SIG-M5 treated with dmso at 0.1 percent for 504 hours (cell line): ENCODE results near the gene EDC3.

ENCODE experiments used
- DNase-seq: peaks from one replicate; lab custom pipeline; 2025; ENCODE audit not compliant: unreplicated experiment; lab: John Stamatoyannopoulos, UW

EDC3 gene

DNA sequence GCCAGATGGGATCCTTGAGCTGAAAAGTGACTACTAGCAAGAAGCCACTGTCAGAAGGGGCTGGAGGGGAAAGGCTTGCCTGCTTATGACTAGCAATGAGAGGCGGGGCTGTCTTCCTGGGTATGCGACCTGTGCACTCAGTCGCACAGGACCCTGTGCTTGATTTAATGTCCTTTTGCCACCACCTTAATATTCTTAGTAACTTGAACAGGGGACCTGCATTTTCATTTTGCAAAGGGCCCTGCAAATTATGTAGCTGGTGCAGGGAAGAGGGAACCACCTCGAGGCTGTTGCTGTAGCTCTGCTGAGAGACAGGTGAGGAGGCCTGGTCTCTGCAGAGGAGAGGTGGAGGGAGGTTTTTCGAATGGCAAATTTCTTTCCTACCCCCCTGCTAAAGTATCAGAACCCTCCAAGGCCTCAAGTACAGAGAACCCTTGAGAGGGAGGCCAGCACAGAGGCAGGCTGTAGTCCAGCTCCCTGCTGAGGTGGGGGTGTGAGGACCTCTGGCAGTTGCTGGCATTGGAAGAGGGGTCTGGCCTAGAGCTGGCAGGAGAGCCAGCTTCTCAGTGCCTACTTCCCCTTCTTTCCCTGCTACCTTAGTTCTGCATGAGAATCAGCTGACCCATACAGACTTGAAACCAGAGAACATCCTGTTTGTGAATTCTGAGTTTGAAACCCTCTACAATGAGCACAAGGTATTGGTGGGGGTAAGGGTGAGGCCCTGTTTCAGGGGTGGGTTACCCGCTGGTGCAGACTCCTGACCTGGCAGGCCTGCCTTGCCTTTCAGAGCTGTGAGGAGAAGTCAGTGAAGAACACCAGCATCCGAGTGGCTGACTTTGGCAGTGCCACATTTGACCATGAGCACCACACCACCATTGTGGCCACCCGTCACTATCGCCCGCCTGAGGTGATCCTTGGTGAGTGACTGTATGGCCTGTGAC is 68.8 kb downstream of the EDC3 start:
- DNase-seq, result peak; percentile 7

DNA sequence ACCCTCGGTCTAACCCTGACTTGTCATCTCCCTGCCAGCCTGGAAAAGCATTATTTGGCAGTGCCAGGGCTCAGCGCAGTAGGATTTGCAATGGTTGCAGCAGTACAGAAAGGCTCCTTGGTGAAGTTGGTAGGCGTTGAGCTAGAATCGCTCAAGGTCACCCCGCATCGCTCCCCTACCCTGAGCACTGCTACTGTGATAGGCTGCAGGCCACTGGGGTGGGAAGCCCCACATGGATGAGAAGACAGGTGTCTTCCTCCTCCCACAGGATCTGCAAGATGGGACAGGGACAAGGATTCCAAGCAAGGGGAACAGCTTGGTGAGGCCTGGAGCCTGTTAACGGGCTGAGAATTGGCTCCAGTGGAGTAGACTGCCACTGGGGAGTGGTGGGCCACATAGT is 69.5 kb downstream of the EDC3 start:
- DNase-seq, result no peak

DNA sequence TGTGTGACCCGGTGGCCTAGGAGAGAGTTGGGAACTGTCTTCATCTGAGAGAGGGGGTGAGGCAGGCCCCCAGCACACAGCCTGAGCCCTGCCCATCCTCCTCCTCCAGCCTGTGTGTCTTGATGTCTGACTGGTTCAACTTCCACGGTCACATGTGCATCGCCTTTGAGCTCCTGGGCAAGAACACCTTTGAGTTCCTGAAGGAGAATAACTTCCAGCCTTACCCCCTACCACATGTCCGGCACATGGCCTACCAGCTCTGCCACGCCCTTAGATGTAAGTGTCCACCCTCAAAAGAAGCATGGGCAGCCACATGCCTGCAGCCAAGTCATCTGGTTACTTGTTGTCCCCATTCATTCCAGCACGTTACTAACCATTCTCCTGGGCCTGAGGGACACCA is 70.1 kb downstream of the EDC3 start:
- no peak for DNase-seq

DNA sequence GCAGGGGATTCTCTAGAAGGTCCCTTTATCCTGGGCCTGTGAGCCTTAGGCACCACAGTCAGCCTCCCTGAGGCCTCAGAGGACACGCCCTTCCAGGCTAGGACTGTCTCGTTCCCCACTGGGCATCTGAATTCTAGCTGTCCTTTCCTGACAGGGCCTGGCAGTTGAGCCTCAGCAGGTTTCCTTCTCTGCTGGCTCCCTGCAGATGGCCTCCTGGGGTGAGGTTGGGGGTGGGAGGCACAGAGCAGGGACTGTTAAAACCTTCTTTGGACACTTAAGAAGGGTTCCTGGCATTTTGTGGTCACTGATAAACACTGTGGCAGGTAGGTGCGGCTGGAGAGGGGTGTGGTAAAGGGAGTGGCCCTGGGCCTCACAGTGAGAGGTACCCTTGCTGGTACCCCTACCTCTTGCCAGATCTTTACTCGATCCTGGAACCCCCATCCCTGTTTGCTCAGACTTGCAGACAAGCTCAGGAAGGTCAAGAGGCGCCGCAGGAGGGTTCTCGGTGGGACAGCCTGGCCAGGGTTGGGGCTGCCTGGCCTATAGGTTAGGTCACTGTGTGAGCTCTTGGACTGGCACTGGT is 71.7 kb downstream of the EDC3 start:
- no peak for DNase-seq

DNA sequence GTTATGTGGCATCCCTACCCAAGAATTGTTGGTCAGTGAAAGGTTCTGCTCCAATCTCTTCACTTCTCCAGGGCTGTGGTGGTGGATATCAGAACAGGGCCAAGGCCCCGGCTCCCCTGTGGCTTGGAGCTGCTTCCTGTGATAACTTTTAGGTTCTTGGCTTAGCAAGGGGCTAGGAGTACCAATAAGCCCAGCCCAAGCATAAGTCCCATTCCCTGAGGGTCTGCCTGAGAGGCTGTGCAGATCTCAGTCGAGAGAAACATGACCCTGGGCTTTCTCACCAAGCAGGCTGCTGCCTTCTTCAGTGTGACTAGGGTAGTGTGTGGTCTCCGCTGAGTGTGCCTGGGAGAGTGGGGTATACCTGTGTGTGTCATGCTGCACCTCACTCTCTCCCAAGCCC is 73.1 kb downstream of the EDC3 start:
- no peak for DNase-seq

DNA sequence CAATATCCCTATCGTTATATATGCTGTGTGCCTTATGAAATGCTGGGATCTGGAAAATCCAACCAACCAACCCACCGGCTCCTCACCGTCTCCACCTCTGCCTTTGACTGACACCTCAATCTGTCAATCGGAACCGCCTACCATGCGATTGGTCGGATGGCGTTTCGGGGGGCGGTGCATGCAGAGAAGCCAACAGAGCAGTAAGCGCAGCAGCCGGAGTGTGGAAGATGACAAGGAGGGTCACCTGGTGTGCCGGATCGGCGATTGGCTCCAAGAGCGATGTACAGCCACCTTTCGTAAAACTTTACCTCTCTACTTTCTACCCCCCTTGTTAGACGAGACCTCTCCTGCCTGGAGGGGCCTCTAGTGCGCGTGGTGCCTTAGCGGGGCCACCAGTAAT is 73.9 kb downstream of the EDC3 start:
- DNase-seq, result no peak

DNA sequence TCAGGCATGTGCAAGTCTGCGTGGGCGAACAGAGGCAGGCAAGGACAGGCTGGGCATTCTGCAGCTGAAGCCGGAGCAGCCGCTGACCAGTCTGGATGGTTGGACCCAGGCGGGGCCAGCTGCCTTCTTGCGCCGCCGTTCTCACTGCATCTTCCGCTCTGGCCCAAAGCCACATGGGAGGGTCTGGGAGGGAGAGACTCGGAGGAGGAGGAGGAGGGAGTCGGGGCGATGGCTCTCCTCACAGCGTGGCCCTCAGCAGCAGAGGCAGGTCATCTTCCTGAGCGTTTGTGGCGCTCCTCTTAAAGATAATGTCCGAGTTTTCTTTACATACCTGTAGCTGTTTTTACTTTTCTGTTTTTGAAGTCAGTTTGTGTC is 74.3 kb downstream of the EDC3 start:
- no peak for DNase-seq

DNA sequence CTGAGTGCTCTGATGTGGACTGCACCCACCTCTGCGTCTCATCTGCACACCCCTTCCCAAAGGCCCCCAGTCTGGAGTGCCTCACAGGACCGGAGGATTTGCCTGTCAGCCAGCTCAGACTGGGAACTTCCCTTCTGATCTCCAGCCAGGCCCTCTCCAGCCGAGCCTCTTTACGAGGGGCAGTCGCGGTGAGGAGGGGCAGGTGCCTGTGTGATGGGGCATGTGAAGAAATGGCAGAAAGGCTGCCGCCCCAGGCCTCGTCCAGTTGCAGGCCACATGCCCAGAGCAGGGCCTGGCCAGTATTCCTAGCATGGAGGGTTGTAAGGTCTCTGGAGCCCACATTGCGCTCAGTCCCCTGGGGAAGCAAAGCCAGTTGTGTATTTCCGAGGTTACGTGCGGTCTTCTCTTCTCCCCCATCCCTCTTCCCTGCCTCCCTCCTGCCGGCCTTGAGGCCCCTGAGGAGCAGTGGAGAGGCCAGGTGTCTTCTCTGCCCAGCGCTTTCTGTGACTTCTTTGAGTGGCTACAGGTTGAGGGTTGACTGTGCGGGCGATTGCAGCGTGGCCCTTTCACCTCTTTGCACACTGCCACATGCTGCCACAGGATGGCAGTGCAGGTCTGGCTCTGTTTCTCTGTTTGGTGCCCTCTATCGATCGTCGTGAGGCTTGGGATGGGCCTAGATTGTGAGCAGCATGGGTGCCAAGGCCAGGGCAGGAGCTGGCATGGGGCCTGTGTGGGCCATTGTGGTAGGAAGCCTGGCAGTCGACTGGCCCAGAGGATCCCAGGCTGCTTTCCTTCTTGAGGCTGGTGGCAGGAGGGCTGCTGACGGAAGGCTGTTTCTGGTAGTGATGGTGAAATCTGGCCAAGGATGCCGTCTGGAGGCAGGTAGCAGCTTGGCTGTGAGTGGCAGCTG is 74.9 kb downstream of the EDC3 start:
- peak; percentile 86 for DNase-seq

DNA sequence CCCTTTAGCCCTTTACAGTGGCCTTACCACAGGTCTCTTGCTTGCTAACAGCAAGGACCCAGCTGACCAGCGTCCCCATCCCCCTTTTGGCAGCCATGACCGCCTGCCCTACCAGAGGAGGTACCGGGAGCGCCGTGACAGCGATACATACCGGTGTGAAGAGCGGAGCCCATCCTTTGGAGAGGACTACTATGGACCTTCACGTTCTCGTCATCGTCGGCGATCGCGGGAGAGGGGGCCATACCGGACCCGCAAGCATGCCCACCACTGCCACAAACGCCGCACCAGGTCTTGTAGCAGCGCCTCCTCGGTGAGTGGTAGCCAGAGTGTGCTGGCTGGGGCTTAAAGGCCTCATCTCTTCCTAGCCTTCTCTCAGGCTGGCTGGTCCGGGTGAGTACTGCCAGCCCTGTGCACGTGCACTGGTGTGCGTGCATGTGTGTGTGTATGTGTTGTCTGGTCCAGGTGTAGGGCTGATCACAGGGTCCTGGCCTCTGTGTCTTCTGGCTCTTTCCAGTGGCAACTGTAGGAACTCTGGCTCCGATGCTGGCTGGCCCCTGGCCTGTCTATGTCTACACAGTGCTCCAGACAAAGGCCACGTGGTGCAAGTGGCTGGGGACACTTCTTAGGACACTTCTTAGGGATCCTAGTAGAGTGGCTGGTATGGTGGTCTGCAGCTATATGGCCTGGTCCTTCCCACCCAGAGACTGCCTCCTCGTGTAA is 75.7 kb downstream of the EDC3 start:
- no peak for DNase-seq

DNA sequence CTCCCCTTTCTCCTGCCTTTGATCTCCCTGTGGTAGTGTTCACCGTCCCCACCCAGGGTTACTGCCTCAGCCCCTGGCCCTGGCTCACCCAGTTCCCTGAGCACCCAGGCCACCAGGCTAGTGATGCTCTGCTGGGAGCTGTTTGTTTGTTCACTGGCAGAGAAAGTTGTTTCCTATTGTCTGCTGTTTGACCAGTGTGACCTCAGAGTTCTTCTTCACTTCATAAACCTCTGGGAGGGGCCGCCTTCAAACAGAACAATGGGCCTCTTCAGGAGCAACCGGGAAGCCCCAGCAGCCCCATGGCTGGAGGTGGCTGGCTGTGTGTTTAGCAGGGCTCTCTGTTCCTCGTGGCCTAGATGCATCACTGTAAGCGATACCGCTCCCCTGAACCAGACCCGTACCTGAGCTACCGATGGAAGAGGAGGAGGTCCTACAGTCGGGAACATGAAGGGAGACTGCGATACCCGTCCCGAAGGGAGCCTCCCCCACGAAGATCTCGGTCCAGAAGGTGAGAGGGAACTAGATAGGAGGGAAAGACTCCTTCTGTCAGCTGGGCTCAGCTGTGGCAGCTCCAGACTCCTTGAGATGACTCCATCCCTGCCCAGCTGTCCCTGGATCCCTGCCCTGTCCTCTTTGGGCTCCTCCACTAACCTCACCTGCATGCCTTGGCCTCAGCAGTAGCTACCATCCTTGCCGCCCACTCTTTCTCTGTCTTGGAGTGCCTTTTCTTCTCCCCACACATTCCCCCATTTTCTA is 76.8 kb downstream of the EDC3 start:
- DNase-seq, result no peak

DNA sequence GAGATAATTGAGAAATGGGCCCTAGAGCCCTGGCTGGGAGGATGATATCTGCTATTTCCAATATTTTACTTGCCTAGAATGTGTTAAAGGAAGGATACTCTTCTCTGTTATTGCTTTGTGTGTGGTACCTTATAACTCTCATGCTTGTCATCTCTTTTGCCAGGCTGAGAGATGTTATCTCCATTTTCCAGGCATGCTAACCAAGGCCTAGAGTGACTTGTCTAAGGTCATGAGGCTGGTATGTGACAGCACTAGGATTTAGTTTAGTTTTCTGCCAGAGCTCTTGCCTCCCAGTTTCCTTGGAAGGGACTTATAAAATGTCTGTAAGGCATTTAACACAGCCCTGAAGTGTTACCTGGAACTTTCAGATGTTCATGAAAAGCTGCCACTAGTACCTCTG is 78.8 kb downstream of the EDC3 start:
- DNase-seq, result no peak

DNA sequence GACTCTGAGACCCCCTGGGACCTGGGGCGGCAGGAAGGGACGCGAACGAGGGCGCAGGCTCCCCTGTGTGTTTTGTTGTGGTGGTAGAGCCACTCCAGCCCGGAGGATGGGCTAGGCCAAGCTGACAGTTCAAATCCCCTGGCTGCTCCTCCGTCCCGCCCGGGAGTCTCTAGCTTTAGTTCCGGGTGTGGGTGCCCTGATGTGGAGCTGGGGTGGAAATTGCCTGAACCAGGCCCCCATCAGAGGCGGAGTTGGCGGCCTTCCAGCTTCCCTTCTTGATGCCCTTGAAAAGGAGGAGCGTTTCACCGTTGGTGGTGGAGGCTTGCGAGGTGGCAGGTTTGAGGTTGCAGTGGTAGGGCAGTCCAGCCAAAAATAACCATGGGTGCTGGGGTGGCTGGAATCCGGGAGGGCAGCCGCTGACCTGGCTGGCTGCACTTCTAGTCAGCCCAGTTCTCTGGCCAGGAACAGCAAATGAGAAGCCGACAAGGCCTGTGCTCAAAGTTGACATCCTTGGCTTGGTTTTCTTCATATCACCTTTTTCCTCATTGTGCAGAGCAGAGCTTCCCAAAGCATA is 79.4 kb downstream of the EDC3 start:
- peak; percentile 66 for DNase-seq

DNA sequence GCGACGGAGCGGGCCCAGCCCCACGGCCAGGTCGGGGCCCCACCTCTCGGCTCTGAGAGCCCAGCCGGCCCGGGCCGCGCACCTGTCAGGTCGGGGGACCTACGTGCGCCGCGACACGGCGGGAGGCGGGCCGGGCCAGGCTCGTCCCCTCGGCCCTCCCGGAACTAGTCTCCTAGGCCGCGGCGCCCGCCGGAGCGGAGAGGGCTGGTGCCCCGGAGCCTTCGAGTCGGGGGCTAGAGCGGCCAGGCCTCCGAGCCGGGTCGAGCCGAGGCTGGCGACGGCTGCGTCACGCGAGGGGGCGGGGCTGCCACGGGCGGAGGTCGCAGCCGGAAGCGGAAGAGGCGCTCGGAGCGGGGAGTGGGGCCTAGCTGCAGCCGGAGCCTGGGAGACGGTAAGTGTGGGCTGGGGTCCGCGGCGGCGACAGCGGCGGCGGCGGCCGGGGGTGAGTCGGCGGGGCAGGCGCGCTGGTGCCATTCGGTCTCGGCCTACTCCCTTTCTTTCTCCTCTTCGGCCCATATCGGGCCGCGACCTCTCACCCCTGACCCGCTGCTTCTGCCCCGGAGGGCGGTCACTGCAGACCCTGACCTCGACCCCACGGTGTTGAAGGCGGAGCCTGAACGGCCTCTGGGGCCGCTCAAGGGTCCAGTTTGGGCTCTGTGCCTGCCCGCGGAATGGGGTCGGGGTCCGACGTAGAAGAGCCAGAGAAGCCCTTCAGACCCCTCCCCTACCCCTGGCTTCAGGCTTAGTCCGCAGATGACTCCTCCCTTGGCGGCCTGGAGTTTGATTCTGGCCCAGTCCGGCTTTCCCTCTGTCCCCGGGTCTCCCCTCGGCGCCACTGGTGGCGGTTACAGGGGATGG is 80.1 kb downstream of the EDC3 start, which contains the start of gene CLK3:
Gene CLK3 (plus strand): TSS at position 329 of the 858 bp plus-strand sequence. CDS start 3,361 bp downstream, outside the sequence.
- DNase-seq, result peak; percentile 89

DNA sequence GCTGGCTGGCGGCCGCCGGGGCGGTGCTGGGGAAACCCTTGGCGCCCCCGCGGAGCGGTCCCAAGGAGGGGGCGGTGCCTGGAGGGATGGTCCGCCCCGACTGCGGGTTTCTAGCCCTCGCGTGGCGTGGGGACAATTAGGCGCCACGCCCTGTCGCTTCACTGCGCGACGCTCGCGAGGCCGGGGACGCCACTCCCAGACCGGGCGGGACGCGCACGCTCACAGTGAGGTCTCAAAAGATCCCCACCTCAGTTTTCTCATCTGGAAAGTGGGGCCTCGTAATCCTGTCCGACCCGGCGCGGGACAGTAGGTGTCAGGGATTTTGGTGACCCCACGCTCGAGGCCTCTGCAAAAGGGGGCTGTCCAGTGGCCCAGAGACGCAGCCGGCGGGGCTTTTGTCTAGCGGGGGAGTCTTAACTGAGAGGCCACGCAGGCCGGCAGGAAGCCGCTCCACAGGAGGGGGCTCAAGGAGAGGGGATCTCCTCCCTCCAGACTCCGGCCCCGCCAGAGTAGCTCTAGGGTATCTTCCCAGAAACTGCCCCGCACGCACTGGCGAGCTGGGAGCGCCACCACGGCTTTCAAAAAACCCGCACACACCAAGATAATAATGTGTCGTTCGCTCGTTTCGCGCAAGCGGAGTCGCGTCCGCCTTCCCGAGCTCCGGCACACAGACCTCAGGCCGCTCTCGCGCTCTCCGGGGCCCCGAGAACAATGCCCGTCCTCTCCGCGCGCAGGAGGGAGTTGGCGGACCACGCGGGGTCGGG is 80.9 kb downstream of the EDC3 start:
- DNase-seq, result peak; percentile 76

DNA sequence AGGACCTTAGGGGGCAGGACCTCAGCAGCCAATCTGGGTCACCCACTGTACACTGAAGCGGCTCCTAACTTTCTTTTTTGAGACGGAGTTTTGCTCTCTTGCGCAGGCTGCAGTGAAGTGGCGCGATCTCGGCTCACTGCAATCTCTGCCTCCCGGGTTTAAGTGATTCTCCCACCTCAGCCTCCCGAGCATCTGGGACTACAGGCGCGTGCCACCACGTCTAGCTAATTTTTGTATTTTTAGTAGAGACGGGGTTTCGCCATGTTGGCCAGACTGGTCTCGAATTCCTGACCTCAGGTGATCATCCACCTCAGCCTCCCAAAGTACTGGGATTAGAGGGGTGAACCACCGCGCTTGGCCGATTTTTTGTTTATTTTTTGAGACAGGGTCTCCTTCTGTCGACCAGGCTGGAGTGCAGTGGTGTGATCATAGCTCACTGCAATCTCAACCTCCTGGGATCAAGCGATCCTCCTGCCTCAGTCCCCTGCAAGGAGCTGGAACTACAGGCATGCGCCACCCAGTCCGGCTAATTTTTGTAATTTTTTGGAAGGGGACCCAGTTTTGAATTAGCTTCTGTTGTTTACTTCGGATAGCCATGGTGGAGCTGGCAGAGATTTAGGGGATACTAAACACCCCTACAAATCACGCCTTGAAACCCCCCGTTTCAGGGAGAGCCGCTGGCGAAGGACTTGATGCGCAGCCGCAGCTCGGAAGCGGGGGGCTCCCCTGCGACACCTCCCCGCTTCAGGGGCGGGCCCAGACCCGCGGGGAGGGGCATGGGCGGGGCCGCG is 81.7 kb downstream of the EDC3 start:
- DNase-seq, result no peak

DNA sequence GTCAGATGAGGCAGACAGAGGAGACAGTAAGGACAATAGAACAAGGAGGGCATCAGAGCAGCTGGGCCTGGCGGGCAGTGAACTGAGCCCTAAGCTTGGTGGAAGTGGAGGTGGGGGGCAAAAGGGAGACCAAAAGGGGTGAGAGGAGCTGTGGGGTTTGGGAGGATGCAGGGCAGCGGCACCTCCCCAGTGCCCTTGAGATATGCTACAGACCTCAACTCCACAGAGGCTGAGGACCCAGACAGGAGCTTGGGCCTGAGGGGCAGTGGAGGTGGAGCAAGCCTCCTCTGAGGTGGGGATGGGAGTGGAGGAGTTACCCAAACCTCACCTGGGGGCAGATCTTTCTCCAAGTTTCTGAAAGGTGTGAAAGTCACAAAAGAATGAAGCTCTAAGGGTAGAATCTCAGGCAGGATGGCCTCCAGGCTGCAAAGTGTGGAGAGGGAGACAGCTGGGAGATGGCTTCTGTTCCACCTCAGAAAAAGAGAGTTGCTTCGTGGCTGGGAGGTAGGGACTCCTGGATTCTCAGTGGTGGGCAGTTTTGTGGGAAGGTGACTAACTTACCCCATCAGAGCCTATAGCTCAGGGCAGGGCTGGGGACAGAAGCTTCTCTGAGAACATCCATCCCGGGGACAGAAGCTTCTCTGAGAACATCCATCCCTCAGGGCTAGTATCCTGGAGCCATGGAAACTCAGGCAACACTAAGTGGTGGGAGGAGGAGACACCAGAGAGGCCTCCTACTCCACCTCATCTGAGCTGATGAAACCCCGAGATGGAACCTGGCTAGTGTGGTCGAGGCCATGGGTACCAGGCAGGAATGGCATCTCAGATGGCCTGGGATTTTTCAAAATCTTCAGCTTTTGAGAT is 82.5 kb downstream of the EDC3 start:
- DNase-seq, result no peak
